ENCODE results near the gene BRD9. TPM values are rescaled to one million over a fixed set of nuclear protein-coding genes. Genes with fewer than 3 reads are reported as not detected.

The BRD9 gene
- total and polyA plus RNA-seq, 2 of the 4 experiments (the other 2 are of a cell fraction) = 22.0 to 43.4 TPM

DNA sequence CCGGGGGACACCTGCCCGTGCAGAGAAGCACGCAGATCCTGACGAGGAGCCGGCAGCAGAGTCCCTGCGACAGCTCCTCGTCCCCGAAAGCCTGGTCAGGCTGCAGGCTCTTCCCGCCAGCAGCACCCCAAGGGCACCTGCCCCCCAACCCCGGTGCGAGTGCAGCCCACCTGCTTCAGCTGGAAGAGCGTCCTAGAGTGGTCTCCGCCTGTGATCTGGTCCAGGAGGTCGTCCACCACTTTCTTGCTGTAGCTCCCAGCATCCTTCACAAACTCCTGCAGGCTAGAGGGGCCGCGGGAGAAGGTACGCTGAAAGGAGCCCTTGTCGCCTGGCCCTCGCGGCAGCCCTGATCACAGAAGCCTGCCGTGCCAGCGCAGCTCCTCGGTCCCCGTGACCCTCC is 16.7 kb downstream of the BRD9 start:
- Histone ChIP-seq H2BK120ac (ENCODE audit: low read depth, low read length) (no peak overlapping the region), H4K20me1 (ENCODE audit: insufficient read depth, low read length) (peaks cover 3% of the 10 kb centered on the region; the same call in 1 of the 2 replicates), H4K91ac (ENCODE audit: insufficient read depth, low read depth, low read length) (no peak overlapping the region), H3K79me1 (ENCODE audit: low read depth in 1 of 2, low read length in 2 of 2) (peaks cover 0 to 8% of the 10 kb centered on the region in 2 experiments; a peak in 2 of 4 replicates), H2AK5ac (ENCODE audit: low read depth, low read length) (no peak overlapping the region), H2BK15ac (ENCODE audit: low read depth, low read length) (no peak overlapping the region), H3K4me2 (ENCODE audit: low read depth, low read length) (no peak overlapping the region), H2BK20ac (ENCODE audit: low read depth, low read length) (no peak overlapping the region), H3K27ac (ENCODE audit: insufficient read depth, low read length) (no peak overlapping the region), H3K9ac (ENCODE audit: low read depth, low read length) (no peak overlapping the region), H3K9me3 (ENCODE audit: control insufficient read depth, insufficient read depth, low read length) (no peaks in the 10 kb centered on the region), H3K4me3 (ENCODE audit: insufficient read depth, low read depth, low read length) (no peak overlapping the region), H2BK5ac (ENCODE audit: low read depth, low read length, poor library complexity, severe bottlenecking) (no peak overlapping the region), H4K5ac (ENCODE audit: low read depth, low read length) (no peak overlapping the region), H3K4me1 (ENCODE audit: control insufficient read depth, insufficient read depth, low read length) (no peaks in the 10 kb centered on the region), H3K36me3 (ENCODE audit: control insufficient read depth, insufficient read depth, low read length) (peaks cover 57% of the 10 kb centered on the region), H3K4ac (ENCODE audit: low read depth, low read length) (no peak overlapping the region), H3K9me1 (ENCODE audit: insufficient read depth, low read length) (no peaks in the 10 kb centered on the region), H3K56ac (ENCODE audit: extremely low read depth, insufficient read depth, low read length) (no peak overlapping the region), H2AK9ac (replicated peaks; ENCODE audit: low read depth, low read length, poor library complexity) (no peak overlapping the region), H3K18ac (ENCODE audit: low read depth, low read length) (no peak overlapping the region), H3K27me3 (ENCODE audit: control insufficient read depth, insufficient read depth, low read length) (no peaks in the 10 kb centered on the region), H3K23ac (ENCODE audit: low read depth, low read length) (no peak overlapping the region), H4K8ac (ENCODE audit: low read depth in 2 of 2, low read length in 2 of 2) (no peak overlapping the region), H3K14ac (replicated peaks; ENCODE audit: low read depth, low read length) (no peak overlapping the region), H2AFZ (replicated peaks; ENCODE audit: low read length, poor library complexity) (no peak overlapping the region)
- intact Hi-C loops (cut with micrococcal nuclease) = no loop called here
- DNase-seq = no peak
- ChIA-PET POLR2A (ENCODE audit: unreplicated experiment) (no interaction called here), CTCF (no interaction called here)
- BruUV-seq (replicated peaks) = no TSS peak
- WGBS, 2 experiments (ENCODE audit: extremely low coverage in 2 of 2, insufficient read length in 1 of 2) = 98% methylated on average over 18 of the region's 24 CpGs; no CpG with 5 or more reads in 1 of the 2 experiments
- dilution Hi-C loops (cut with HindIII; ENCODE audit: low sequenced_read_pairs, unreplicated experiment) = no loop called here
- no peak for ATAC-seq (ENCODE audit: low read depth)
- in situ Hi-C loops (cut with MboI; ENCODE audit: low sequenced_read_pairs) = no loop called here
- no peak for TF ChIP-seq POLR2A (IDR thresholded peaks at IDR 0.05; ENCODE audit: low read depth, low read length)
- TF ChIP-seq MXI1 (IDR thresholded peaks at IDR 0.05; ENCODE audit: borderline replicate concordance, low read depth, low read length) = no peak

Data from IMR-90 (cell line).